Stimulated activated CD4-positive, alpha-beta T cell treated with anti-CD3 and anti-CD28 coated beads, Interleukin-2, amount 100 ng/mL, for 24 hours (primary cell): Measurements from ENCODE around the gene ZIC4.
A peak's percentile ranks its signal among the peaks of the same experiment; 100 is the strongest.

Experiments
- DNase-seq, 2 donors: peaks; one replicate each; pipeline ENCODE4 v3.0.0-alpha.2; 2020

Gene ZIC4

DNA sequence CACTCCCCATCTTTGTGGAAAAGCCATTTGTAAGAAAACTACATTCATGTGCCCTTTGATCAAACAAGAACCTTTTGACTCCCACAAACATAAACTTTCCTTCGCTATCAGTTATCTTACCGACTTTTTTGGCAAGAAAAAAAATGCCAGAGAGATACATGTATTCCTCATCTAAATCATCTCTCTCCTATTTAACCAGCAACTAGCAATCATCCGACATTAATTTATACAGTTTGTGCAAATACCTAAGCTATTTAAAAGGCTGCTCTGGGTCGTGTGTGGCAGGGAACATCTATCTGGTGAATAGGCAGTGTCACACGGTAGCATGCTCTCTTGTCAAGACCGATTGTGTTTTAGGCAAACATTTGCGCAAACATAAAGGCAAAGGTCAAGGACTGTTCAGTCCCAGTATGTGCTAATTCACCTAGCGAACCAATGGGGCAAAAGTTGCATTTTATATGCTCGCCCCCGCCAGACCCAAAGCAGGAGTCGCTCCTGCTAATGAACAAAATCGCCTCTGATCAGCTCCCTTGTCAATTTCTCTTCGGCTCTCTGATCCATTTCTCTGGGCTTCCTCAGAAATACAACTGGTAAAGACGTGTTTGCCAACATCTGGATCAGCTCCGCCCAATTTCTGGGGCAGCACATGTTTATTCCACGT, 37.7 kb downstream of the ZIC4 start:
- no peak for DNase-seq

GRCh38 chr3:147368151-147368550, 38.2 kb downstream of the ZIC4 start:
- no peak for DNase-seq

DNA sequence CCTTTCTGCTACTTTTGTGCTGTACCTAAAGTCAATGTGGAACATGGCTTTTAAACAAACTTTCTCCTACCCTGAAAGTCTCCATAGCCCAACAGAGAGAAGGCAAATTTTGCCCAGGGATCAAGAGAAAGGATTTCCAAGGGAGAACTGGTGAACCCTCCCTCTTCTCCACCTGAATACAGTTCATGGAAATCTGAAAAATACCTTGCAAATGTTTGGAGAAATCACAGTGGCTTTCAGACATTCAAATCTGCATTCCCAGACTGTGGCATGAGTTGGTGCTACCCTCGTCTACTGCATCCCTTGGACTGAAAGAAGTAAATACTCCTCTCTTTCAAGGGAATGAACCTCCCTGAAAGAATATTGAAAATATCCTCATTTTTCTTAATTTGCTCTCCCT, 38.7 kb downstream of the ZIC4 start:
- no peak for DNase-seq

DNA sequence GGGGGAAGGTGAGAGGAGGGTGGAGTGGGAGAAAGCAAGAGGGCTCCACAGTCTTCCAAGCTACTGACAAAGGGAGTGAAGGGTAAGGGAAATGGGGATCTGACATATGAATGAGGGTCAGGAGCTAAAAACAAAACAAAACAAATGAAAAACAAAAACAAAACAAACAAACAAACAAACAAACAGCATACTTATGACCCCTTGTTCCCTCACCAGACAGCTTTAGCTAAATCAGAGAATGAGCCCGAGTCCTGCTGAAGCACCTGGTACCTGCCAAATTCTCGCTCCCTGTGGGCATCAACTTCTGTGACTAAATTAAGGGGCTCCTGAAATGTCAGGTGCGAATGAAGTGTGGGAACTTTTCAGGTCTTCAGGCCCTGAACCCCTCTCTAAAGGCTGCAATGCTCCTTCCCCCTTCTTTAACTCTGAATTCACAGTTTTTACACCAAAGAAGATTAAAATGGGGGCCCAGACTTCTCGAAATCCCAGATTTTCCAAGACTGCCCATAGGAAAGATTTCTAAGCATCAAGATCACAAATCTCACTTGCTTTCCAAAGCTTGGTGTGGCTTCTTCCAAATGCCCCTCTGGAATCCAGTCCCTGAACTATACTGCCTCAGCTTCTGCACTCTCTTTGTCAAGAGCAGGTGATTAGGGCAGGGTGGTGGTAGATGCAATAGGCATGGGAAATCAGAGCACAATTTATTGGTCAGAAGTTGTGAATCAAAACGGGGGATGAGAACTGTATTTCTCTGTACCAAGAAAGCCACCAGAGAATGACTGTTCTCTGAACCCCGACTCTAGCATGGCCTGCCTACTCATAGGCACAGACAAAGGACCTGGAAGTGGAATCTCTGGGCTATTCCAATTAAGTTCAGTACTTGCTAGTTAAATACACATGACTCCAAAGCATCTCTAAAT, 40.9 kb downstream of the ZIC4 start:
- DNase-seq = no peak

DNA sequence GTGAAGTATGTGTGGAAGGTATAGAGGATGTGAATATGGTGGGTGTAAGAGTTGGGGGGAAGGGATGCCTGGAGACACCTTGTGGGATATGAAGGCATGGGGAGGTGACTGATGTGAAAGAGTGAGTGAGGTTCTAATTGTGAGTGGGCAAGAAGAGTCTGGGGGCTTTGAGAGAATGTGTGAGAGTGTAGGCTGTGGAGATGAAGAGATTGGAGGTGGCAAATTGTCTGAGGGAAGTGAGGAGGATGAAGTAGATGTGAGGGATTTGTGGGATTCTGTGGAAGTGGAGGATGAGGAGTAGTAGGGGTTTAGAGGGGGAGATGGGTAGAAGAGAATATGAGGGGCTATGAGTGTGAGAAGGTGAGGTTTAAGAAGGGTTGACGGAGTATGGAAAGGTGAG, 41.6 kb downstream of the ZIC4 start:
- DNase-seq = no peak

DNA sequence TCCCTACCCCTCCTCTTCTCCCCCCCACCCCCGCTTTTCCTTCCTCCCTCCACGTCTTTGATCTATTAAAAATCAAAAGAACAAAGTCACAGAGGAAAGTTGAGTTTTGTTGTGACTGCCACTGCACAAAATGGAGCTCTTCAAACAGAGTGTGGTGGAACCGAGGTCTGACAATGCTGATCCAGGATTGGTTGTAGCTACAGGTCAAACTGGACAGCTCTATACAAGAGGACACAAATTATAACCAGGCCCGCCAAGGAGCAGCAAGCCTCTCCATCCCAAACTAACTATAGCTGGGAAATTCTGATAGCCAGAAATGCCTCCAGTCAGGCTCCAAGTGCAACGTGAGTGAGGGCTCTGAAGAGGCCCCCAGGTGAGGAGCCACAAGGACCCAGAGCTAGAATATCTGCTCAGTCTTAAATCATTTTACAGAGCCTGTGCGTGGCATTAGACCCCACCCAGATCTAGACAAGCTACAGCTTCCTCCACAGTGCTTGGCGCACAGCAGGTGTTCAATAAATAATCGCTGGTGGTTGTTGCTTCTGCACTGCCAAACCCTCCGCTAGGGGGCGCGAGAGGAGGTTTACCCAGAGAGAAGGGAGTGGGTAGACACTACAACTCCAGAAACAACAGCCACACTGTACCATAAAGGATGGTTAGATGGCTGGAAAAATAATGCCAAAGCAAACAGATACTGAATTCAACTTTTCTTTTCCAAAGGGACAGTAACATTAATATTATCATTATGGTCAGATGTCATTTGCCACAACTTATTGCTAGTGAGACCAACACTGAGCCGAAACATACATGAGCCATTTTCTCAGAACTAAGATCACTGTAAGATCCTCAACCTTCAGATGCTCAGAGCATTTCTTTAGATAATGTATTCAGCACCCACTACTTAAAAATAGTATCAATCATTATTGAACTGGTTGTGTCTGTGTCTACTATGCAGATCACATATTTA, 44.6 kb downstream of the ZIC4 start:
- peak; percentile 24 to 59 for DNase-seq

DNA sequence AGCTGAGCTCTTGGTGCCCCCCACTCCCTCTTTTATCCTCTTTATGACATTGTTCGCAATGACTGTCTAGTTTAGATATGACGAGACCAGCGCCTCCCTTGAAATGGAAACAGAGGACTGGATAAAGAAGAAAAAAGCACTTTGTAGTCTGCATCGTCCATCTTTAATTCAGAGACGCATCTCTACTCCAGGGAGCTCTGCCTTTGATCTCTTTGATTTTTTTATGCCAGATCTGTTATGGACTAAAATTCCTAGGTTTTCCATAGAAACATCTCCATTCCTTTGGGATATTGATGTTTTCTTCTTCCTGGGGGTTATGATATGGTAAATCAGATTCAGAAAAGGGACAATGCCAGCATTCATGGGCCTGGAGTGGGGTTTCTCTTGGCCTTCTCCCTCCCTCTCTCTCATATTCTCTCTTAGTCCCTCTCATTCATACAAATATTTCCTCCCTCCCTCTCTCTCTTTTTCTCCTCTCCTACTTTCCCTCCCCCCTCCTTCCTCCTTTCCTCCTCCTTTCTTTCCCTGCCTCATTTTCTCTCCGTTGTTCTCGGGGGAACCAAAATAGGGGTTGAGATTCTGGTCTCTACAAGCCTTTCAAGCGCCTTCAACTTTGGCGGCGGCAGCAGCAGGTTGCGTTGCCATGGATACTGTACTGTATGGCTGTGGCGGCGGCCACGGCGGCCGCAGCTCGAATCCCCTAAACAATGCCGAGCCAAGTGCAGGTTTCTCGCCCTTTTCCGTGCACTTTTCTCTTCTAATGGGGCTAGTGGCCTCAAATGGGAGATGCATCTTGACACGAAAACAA, 45.5 kb downstream of the ZIC4 start:
- DNase-seq = no peak

GRCh38 chr3:147360051-147360439, 46.3 kb downstream of the ZIC4 start:
- DNase-seq = no peak

GRCh38 chr3:147359177-147360050, 46.9 kb downstream of the ZIC4 start:
- no peak for DNase-seq

- DNase-seq = no peak
These were observed 48.0 kb downstream of the ZIC4 start for GRCh38 chr3:147358144-147358992.

GRCh38 chr3:147356909-147357900, 49.1 kb downstream of the ZIC4 start:
- DNase-seq = no peak

DNA sequence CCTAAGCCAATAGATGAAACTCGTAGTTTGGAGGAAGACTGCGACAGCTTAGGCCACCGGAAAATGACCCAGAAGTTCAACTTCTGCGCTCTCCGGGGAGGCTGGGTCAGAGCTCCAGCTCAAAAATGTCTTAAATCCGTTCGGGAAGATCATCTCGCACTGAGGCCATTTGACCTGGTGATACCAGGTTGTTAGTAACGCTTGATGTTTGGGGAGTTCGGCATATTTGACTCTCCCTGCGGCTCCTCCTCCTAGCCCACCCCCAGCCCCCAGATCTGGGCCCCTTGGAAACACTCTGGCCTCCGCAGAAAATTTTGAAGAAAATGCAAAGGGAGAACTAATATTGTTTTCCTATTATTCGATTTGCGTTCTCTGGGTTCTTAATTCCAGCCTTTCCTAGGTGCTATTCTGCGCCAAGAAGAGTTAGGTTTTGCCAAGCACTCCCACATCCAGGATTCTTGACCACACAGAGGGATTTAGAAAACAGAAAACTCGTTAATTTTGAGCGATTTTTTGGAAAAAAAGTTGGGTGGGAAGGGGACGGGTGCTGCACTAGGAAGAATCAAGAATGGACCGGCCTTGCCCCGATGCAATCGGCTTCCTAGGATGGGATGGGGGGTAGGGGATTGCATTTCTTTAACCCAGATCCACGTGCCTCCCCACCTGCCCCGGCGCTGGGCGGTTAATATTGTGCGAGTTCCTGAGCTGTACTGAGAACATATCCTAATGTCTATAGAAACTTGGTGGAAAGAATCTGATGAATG, 50.0 kb downstream of the ZIC4 start:
- no peak for DNase-seq

GRCh38 chr3:147355753-147356090, 50.6 kb downstream of the ZIC4 start:
- no peak for DNase-seq

- DNase-seq = no peak
These were observed 51.1 kb downstream of the ZIC4 start for GRCh38 chr3:147355084-147355752.

- DNase-seq = no peak
These were observed 51.7 kb downstream of the ZIC4 start for GRCh38 chr3:147354623-147355022.

- no peak for DNase-seq
These were observed 55.0 kb downstream of the ZIC4 start for GRCh38 chr3:147351301-147351700.

- DNase-seq = no peak
These were observed 57.4 kb downstream of the ZIC4 start for GRCh38 chr3:147348976-147349375.

- DNase-seq = no peak
These were observed 62.4 kb downstream of the ZIC4 start for GRCh38 chr3:147343926-147344325.
